Activated T-cell treated with anti-CD3 and anti-CD28 coated beads, Interleukin-2, amount 50 U/mL, for 24 hours (primary cell): ENCODE data around the gene MYOCD.

Source experiments
- DNase-seq: peaks from one replicate; pipeline ENCODE4 v3.0.0-alpha.2; 2020
- H3K27ac Mint-ChIP-seq: 2 replicates; pipeline ENCODE4 v1.8.0; 2020; ENCODE audit warnings: mild to moderate bottlenecking, mixed read lengths
- H3K27me3 Mint-ChIP-seq: 2 replicates; pipeline ENCODE4 v1.8.0; 2020; ENCODE audit warnings: mixed read lengths
- H3K36me3 Mint-ChIP-seq: 2 replicates; pipeline ENCODE4 v1.8.0; 2020; ENCODE audit warnings: low read depth, mixed read lengths
- H3K4me1 Mint-ChIP-seq: 2 replicates; pipeline ENCODE4 v1.8.0; 2020; ENCODE audit warnings: low read depth, mixed read lengths
- H3K4me3 Mint-ChIP-seq: 2 replicates; pipeline ENCODE4 v1.8.0; 2020; ENCODE audit warnings: mild to moderate bottlenecking, moderate library complexity, mixed read lengths
- H3K9me3 Mint-ChIP-seq: 2 replicates; pipeline ENCODE4 v1.8.0; 2020; ENCODE audit warnings: mixed read lengths

MYOCD gene

DNA sequence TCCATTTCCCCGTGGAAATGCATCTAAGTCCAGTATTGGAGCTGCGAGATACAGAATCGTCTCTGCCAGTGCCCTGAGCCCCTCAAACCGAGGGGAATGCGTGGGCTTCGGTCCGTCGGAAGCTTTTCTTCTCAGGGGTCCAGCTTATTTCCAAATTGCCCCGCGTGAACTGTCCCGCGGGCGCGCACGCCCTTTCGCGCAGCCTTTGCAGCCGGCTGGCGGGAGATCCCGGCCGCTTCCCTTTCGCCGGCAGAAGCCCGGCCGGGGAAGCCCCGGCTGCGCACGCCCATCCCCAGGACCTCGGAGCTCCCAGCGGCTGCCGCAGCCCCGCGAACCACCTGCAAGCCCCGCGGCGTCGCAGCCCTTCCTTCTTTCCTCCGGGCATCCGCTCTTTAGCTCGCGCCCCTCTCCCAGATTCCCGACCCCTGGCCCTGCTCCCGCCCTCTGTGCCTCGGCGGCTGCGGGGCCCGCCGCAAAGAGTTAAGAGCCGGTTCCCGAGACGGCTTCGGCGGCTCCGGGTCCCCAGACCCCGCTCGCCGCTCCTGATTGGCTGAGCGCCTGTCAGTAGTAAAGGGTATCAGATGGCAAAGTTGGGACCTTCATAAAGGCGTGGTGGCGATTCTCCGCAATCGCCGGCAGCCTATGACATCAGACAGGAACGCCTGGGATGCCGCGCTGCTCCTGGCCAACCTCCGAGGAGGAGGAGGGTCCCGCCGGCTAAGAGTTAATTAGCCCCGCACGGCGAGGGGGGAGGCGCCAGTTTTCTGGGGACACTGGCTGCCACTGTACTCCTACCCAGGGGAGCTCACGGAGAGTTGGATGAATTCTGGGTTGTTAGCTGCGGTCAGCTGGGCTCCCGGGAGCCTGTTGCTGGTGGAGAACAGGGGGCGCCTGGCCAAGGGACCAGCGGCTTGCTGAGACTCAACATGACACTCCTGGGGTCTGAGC is at the start of gene MYOCD:
TSS of gene MYOCD (plus strand) at position 628 of the 948 bp plus-strand sequence. CDS start at position 927, 299 bp downstream.
- H3K4me1 Mint-ChIP-seq = no peaks in the 10 kb centered on the region
- no peak for DNase-seq
- H3K4me3 Mint-ChIP-seq = no peak within 1 kb of the TSS
- H3K36me3 Mint-ChIP-seq = no peaks in the 10 kb centered on the region
- peaks cover 71% of the 10 kb centered on the region for H3K27me3 Mint-ChIP-seq
- no peak within 1 kb of the TSS for H3K27ac Mint-ChIP-seq
- H3K9me3 Mint-ChIP-seq = no peaks in the 10 kb centered on the region

DNA sequence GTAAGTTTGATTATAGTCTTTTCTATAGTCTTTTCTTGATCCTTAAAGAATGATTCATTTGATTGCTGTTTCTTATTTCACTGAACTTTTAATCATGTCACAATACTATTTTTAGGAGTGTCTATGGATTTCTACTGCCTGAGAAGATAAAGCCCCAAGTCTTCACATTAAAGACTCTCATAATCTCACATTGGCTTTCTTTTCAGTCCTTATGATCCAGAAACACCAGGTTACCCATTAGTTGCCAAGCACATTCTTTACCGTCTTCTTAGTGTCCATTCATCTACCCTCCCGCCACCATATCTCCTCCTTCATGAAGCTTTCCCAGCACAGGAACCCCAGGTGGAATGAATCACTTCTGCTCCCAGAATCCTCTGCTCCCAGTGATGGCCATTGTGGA is 49.5 kb upstream of the MYOCD start:
- Mint-ChIP-seq H3K4me1 (no peaks in the 10 kb centered on the region), H3K27ac (no peak overlapping the region)

GRCh38 chr17:12618557-12618956 is 47.1 kb upstream of the MYOCD start:
- Mint-ChIP-seq H3K36me3 (no peaks in the 10 kb centered on the region), H3K4me1 (no peaks in the 10 kb centered on the region), H3K4me3 (no peak overlapping the region), H3K27me3 (no peaks in the 10 kb centered on the region), H3K9me3 (no peaks in the 10 kb centered on the region), H3K27ac (no peak overlapping the region)
- DNase-seq = no peak

More for the DNA sequence above, 49.5 kb upstream of the MYOCD start:
- H3K27me3 Mint-ChIP-seq = no peaks in the 10 kb centered on the region
- H3K36me3 Mint-ChIP-seq = no peaks in the 10 kb centered on the region
- H3K9me3 Mint-ChIP-seq = no peaks in the 10 kb centered on the region
- no peak overlapping the region for H3K4me3 Mint-ChIP-seq
- DNase-seq = no peak

DNA sequence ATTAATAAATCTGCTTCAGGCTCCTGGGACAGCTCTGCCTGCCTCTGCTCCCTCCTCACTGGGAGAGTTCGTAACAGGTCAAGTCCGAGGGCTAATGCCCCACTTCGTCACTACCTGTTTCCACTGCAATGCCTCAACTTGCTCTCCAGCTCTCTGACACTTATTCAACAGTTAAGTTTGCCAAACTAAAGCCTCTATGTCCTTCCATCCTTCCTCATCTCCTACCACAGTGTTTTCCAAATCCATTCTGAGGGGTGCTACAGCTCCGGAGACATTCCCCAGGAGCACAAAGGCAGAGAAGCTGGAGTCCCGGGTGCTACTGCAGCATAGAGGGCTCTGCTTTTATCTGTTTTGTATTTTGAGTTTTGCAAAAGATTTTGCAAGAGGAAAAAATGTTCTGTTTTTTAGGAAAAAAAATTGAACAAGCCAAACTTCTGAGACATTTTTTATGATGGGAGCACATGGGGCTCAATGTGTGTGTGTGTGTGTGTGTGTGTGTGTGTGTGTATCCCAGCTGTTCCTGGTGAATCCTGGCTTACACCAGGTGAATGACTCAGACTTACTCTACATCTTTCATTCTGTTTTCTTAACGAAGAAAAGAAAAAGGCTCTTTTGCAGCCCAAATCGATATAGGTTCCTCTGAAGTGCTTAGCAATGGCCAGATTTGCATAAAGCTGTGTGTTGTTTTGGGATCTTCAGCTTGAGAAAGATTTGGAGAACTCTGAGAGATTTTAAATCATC is 46.1 kb upstream of the MYOCD start:
- Mint-ChIP-seq H3K9me3 (no peaks in the 10 kb centered on the region), H3K4me3 (no peak overlapping the region), H3K27me3 (no peaks in the 10 kb centered on the region), H3K4me1 (no peaks in the 10 kb centered on the region), H3K36me3 (no peaks in the 10 kb centered on the region), H3K27ac (no peak overlapping the region)
- DNase-seq = no peak

- DNase-seq = no peak
- Mint-ChIP-seq H3K4me3 (no peak overlapping the region), H3K27me3 (no peaks in the 10 kb centered on the region), H3K4me1 (no peaks in the 10 kb centered on the region), H3K27ac (no peak overlapping the region), H3K9me3 (no peaks in the 10 kb centered on the region), H3K36me3 (no peaks in the 10 kb centered on the region)
Measured at GRCh38 chr17:12620200-12620720, 45.4 kb upstream of the MYOCD start.

DNA sequence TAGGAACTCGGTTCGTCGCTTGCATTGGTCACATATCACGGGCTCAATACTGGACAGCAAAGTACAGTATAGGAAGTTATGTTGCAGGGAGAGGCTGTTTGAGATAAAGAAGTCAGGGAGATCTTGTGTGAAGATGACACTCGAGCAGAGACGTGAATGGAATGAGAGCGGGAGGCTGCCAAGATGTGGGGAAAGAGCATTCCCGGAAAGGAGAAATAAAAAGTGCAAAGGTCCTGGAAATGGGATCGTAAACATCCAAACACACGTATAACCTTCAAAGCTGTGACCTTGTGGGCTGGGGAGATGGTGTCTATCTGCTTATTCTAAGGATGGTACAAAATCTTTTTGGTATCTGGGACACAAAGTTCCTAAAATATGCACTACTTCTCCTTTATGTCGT is 43.0 kb upstream of the MYOCD start:
- no peaks in the 10 kb centered on the region for H3K27me3 Mint-ChIP-seq
- no peaks in the 10 kb centered on the region for H3K4me1 Mint-ChIP-seq
- no peaks in the 10 kb centered on the region for H3K36me3 Mint-ChIP-seq
- no peak overlapping the region for H3K4me3 Mint-ChIP-seq
- DNase-seq = no peak
- H3K27ac Mint-ChIP-seq = no peak overlapping the region
- peaks cover 4% of the 10 kb centered on the region for H3K9me3 Mint-ChIP-seq

DNA sequence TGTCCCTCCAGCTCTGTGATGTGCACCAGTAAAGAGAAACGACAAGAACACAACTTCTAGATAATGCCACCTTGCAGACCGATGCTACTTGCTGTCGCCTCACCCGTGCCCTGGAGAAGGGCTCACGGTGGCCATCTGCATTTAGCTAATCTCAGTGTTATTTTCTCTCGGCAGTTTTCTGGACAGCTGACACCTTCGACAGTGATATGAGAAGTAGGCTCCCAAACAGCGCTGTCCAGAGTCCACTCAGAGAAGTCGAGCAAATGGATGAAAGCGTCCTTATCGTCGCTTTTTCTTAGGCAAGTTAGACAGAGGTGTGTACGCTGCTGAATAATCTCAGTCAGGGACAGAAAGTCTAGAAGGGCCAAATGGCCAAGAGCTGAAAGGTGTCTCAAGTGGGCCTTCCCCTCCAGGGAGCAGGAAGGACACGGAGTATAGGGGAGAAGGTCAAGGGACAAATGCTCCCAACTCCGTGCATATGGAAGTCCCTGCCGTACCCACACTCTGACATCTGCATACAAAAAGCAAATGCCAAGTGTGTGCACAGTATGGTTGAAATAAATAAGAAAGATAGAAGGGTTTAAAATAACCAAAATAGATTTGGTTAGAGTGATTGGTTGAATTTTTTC is 42.4 kb upstream of the MYOCD start:
- Mint-ChIP-seq H3K27me3 (no peaks in the 10 kb centered on the region), H3K9me3 (peaks cover 4% of the 10 kb centered on the region)

GRCh38 chr17:12624211-12624610 is 41.5 kb upstream of the MYOCD start:
- no peaks in the 10 kb centered on the region for H3K27me3 Mint-ChIP-seq
- DNase-seq = no peak
- H3K4me3 Mint-ChIP-seq = no peak overlapping the region
- H3K4me1 Mint-ChIP-seq = no peaks in the 10 kb centered on the region
- peaks cover 8% of the 10 kb centered on the region for H3K9me3 Mint-ChIP-seq
- H3K36me3 Mint-ChIP-seq = no peaks in the 10 kb centered on the region
- H3K27ac Mint-ChIP-seq = no peak overlapping the region

More for the DNA sequence above, 42.4 kb upstream of the MYOCD start:
- no peaks in the 10 kb centered on the region for H3K36me3 Mint-ChIP-seq
- no peak overlapping the region for H3K27ac Mint-ChIP-seq
- no peak overlapping the region for H3K4me3 Mint-ChIP-seq
- no peak for DNase-seq
- H3K4me1 Mint-ChIP-seq = no peaks in the 10 kb centered on the region

DNA sequence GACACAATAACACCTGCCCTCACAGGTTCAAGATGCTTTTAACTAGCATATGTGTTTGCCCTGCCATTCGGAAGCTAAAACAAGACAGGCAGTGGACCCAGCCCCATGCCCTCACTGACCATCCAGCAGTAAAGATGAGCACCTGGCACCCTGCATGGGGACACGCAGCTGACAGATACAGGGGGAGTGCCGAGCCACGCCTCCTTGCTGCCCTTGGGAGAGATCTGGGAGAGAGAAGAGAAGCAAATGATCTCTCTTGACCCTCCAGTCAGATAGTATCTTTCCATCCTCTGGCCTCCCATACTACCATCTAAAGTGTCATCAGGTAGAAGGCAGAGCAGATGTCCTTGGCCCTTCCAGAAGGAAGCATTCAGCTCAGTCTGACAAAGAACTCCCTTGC is 40.6 kb upstream of the MYOCD start:
- no peak overlapping the region for H3K4me3 Mint-ChIP-seq
- H3K27me3 Mint-ChIP-seq = no peaks in the 10 kb centered on the region
- H3K27ac Mint-ChIP-seq = no peak overlapping the region
- H3K9me3 Mint-ChIP-seq = peaks cover 8% of the 10 kb centered on the region
- no peaks in the 10 kb centered on the region for H3K36me3 Mint-ChIP-seq
- DNase-seq = no peak
- no peaks in the 10 kb centered on the region for H3K4me1 Mint-ChIP-seq

DNA sequence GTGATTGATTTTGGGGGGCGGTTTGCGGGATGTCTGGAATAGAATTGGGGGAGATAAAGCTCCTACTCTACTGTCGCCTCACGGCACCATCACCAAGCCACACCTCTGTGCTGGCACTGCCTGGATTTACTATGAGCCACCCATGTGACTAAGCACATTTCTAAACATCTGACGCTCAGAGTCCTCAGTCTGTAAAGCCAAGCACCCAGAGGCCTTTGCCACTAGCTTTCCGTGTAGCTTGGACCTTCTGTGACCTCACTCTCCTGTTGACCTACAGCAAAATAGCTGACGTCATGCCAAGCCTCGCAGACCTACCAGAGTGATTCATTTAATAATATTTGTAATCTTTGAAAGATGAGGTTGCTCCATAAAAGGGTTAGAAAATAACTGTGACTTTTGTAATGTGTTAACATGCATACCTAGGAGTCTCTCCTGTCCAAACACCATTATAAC is 38.5 kb upstream of the MYOCD start:
- Mint-ChIP-seq H3K27me3 (no peaks in the 10 kb centered on the region), H3K4me3 (no peak overlapping the region), H3K9me3 (peaks cover 8% of the 10 kb centered on the region), H3K36me3 (no peaks in the 10 kb centered on the region), H3K4me1 (no peaks in the 10 kb centered on the region), H3K27ac (no peak overlapping the region)
- no peak for DNase-seq

DNA sequence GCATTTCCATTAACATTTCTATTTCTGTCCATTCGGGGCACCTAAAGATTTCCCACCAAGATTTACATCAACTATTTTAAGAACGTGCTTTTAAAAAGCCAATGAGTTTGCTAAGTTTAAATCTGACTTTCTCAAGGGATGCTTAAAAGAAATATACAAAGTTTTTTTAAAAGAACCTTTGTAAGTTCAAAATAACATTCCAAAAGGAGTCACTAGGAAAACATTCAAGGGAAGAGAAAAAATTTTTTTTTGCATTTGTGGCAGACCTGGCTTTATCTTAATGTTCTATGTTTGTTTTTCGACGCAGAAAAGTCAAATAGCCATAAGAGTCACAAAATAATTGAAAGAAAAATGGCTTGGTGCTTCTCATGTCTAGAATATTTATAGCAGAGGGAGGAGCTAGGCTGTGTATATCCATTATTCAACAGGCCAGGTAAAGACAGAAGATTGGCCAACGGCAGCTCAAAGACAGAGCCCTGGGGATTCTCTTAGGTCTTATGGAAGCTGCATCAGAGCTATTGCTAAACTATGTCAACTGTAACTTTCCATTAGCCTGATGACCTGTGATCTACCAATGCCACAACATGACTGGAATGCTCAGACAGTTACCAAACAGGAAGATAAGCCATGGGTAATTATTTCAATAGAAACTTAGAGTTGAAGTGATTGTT is 37.8 kb upstream of the MYOCD start:
- H3K27me3 Mint-ChIP-seq = no peaks in the 10 kb centered on the region
- H3K4me1 Mint-ChIP-seq = no peaks in the 10 kb centered on the region
- H3K9me3 Mint-ChIP-seq = peaks cover 8% of the 10 kb centered on the region
- H3K27ac Mint-ChIP-seq = no peak overlapping the region
- DNase-seq = no peak
- no peak overlapping the region for H3K4me3 Mint-ChIP-seq
- H3K36me3 Mint-ChIP-seq = no peaks in the 10 kb centered on the region

DNA sequence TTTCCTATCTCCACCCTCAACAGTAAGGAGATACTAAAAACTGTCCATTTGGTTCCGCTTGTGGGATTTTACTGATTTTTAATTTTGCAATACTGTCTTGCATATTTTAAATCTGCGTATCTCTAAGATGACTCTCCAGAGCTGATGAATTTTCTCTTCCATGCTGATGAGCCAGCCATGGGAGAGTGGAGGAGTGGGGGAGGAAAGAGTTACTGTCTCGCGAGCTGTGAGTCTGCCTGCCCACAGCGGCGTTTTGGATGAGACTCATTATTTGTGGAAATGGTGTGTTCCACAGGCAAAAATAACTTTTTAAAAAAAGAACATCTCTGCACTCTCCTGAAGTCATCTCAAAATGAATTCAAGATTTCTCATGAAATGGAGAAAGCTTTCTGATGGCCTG is 34.6 kb upstream of the MYOCD start:
- no peaks in the 10 kb centered on the region for H3K4me1 Mint-ChIP-seq
- peaks cover 8% of the 10 kb centered on the region for H3K27me3 Mint-ChIP-seq
- H3K4me3 Mint-ChIP-seq = no peak overlapping the region
- no peak for DNase-seq
- no peaks in the 10 kb centered on the region for H3K36me3 Mint-ChIP-seq
- peaks cover 8% of the 10 kb centered on the region for H3K9me3 Mint-ChIP-seq
- no peak overlapping the region for H3K27ac Mint-ChIP-seq

GRCh38 chr17:12632785-12633184 is 32.9 kb upstream of the MYOCD start:
- H3K4me3 Mint-ChIP-seq = no peak overlapping the region
- peaks cover 4% of the 10 kb centered on the region for H3K9me3 Mint-ChIP-seq
- no peaks in the 10 kb centered on the region for H3K4me1 Mint-ChIP-seq
- DNase-seq = no peak
- H3K36me3 Mint-ChIP-seq = no peaks in the 10 kb centered on the region
- H3K27me3 Mint-ChIP-seq = peaks cover 9% of the 10 kb centered on the region
- no peak overlapping the region for H3K27ac Mint-ChIP-seq

- no peak overlapping the region for H3K27ac Mint-ChIP-seq
- H3K9me3 Mint-ChIP-seq = no peaks in the 10 kb centered on the region
- H3K4me3 Mint-ChIP-seq = no peak overlapping the region
- DNase-seq = no peak
- H3K4me1 Mint-ChIP-seq = no peaks in the 10 kb centered on the region
- H3K36me3 Mint-ChIP-seq = no peaks in the 10 kb centered on the region
- peaks cover 11% of the 10 kb centered on the region for H3K27me3 Mint-ChIP-seq
Measured at GRCh38 chr17:12634789-12635414, 30.8 kb upstream of the MYOCD start.
